ENCODE data around the gene BDKRB2.

BDKRB2 gene

DNA sequence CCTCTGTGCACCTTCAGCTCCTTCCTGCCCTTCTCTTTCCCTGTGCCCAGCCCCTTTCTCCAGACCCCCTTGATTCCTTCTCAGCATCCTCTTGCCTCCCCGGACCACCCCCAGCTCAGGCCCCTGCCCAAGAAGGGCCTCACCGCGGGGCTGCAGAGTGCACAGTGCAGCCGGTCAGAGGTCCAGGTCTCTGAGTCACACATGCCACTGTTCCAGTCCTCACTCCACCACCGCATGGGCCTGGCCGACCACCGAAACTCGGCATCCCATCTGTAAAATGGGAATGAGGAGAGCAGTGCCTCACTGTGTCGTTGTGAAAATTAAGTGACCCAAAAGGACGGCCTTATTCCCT, 64.7 kb downstream of the BDKRB2 start:
- no peak for DNase-seq

- DNase-seq, result no peak
These were observed 66.2 kb downstream of the BDKRB2 start for GRCh38 chr14:96270565-96271420.

GRCh38 chr14:96271421-96271762, 66.8 kb downstream of the BDKRB2 start:
- DNase-seq, result no peak

- DNase-seq, result no peak
These were observed 68.3 kb downstream of the BDKRB2 start for GRCh38 chr14:96272777-96273473.

DNA sequence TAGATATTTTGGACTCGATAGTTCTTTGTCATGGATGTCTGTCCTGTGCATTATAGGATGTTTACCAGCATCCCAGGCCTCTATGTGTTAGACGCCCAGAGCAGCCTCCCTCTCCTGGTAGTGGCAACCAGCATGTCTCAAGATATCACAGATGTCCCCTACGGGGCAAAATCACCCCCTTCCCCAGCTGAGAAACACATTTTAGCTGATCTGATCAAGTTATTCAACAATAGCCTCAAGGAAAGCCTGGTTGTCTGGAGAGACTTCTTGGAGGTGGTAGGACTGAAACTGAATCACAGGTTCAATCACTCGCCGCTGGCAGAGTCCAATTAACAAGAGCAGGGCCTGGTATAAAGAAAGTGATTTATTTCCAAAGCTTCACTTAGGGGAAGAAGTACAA, 69.0 kb downstream of the BDKRB2 start:
- DNase-seq, result no peak

DNA sequence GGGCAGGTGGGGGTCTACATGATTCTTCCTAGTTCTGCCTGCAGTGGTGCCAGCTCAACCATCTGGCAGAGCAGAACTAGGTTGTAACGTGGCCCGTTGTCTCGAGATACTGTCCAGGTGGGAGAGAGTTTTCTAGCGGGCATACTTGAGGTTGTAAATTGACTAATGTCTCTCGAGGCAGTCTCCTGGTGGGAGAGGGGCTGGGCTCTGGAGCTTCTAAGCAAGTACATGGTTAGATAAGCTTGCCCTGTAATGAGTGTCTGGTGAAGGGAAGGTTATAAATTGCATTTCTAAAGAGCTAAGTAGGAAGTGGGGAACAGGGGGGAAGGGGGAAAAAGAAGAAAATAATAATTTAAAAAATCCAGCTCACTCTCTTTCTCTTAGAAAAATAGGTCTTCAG, 69.5 kb downstream of the BDKRB2 start:
- DNase-seq, result peak in 1 of 56 donors; percentile 8

GRCh38 chr14:96274543-96274942, 69.9 kb downstream of the BDKRB2 start:
- DNase-seq, result peak in 39 of 56 donors; percentile 5 to 66 (median 33)

DNA sequence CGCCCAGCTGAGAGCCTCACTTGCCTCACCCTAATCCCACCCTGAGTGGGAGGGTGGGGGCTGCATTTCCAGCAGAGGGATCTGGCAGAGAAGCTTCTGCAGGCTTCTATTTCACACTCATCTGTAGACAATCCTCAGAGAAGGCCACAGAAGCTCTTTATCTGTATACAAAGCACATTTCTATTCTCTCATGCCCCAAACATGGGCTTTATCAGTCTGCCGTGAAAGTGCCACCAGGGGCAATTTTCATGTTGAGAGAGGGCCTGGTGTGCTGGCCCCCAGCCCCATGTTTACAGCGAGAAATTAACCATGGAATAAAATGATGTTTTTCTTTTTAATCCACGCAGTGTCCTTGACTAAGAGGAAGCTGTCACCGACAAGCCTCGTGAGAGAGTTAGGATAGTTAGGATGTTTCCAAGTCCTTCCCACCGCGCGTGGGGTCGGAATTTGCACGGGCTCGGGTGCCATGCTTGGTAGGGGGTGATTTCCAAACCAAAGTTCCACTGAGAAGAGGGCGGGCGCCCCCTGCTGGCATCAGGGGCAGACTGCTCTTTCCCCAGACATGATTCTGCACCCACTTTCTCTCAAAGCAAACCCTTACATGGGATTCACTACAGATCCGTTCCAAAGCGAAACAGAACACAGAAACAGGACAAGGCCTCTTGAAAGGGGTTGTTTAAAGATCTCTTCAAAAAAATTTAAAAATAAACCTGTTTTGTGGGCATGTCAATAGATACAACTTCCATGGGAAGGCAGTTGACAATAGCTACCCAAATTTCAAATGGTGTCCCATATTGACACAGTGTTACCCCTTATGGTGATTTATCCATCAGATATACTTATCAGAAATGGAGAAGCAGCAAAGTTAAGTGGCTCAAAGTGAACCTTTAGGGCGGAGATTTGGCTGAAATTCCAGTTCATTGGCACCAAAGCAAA, 70.8 kb downstream of the BDKRB2 start:
- peak in 52 of 56 donors; percentile 15 to 89 (median 68) for DNase-seq

GRCh38 chr14:96277890-96278289, 73.3 kb downstream of the BDKRB2 start:
- no peak for DNase-seq

- no peak for DNase-seq
These were observed 74.9 kb downstream of the BDKRB2 start for GRCh38 chr14:96279564-96279963.

DNA sequence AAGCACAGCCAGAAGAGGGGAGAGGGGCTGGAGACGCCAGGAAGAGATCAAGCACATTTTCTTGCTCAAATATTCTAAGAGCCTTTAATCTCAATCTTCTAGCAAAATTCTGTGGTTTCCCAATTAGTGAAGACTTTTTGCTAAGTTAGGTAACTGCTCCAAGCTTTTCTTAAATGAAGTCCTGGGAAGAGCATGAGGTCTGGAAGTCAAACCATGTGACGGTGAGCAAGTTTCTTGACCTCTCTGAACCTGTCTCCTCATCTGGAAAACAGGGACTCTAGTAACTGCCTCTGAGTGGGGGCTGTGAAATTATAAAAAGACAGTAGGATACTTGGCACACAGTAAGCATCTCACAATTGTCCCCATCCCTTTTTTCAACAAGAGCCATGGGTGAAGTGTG, 75.5 kb downstream of the BDKRB2 start:
- DNase-seq, result no peak

DNA sequence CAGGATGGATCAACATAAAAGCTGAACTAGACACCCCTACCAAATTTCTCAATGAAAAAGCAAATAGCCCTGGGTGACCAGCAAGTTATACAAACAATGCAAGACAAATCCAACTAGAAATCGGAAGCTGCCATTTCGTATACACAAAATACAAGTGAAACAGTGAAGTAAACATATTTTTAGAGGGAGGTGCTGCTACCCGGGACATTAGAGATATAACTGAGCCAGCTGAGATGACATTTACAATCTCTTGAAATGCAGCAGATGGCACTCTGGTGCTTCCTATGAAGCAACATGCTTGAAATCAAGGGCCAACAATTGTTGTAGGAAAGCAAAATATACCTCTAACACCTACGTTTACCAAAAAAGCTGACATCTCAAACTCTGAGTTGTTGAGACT, 76.8 kb downstream of the BDKRB2 start:
- DNase-seq, result no peak

GRCh38 chr14:96284008-96284407, 79.4 kb downstream of the BDKRB2 start:
- no peak for DNase-seq

- DNase-seq, result no peak
These were observed 79.8 kb downstream of the BDKRB2 start for GRCh38 chr14:96284430-96284829.

GRCh38 chr14:96285667-96286066, 81.0 kb downstream of the BDKRB2 start:
- DNase-seq, result no peak

DNA sequence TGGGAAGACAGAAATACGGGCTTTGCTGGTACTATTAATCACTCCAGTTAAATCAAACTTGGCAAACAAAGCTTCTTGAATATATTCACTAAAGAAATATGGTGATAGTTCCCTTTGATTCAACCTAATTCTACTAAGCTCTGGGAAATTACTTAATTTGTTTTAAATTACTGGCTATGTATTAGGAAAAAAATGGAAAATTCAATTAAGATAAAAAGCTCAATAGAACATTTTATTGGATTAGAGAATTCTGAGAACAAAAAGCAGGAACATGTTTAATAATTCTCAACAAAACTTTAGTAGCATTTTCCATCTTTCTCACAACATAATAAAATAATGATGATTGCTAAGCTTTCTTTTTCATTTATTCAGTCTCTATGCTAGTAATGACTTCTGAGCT, 81.6 kb downstream of the BDKRB2 start:
- DNase-seq, result no peak

DNA sequence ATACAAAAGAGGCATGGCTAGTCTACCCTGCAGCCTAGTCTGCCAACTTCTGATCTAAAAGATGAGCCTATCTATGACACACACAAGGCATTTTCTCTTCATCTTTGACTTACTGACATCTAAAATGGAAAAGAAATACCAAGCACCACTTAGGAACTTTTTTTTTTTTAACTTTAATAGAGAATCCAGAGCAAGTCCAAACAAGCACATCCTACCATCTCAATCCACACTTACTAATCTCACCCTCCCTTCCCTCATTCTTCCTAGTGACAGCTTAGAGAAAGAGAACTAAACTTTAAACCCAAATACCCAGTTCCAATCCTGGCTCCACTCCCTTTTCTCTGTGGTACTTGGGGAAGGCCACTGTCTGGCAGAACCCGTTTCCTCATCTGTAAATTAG, 83.2 kb downstream of the BDKRB2 start:
- DNase-seq, result no peak

Measured in nucleus accumbens (tissue), 56 donors.